ENCODE results near the gene WASHC1.
"Not testable (repeated sequence)": the region's sequence is repeated elsewhere in the genome, so short reads cannot be mapped to it uniquely, and the experiment has no call there.

The WASHC1 gene, protein sequence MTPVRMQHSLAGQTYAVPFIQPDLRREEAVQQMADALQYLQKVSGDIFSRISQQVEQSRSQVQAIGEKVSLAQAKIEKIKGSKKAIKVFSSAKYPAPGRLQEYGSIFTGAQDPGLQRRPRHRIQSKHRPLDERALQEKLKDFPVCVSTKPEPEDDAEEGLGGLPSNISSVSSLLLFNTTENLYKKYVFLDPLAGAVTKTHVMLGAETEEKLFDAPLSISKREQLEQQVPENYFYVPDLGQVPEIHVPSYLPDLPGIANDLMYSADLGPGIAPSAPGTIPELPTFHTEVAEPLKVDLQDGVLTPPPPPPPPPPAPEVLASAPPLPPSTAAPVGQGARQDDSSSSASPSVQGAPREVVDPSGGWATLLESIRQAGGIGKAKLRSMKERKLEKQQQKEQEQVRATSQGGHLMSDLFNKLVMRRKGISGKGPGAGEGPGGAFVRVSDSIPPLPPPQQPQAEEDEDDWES

DNA sequence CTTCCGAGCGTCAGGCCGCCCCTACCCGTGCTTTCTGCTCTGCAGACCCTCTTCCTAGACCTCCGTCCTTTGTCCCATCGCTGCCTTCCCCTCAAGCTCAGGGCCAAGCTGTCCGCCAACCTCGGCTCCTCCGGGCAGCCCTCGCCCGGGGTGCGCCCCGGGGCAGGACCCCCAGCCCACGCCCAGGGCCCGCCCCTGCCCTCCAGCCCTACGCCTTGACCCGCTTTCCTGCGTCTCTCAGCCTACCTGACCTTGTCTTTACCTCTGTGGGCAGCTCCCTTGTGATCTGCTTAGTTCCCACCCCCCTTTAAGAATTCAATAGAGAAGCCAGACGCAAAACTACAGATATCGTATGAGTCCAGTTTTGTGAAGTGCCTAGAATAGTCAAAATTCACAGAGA lies at the start of gene WASHC1:
Gene WASHC1 (minus strand): TSS at position 101 of the 400 bp plus-strand sequence. CDS start 4,457 bp downstream, outside the sequence.
- DNase-seq = not testable (repeated sequence)

DNA sequence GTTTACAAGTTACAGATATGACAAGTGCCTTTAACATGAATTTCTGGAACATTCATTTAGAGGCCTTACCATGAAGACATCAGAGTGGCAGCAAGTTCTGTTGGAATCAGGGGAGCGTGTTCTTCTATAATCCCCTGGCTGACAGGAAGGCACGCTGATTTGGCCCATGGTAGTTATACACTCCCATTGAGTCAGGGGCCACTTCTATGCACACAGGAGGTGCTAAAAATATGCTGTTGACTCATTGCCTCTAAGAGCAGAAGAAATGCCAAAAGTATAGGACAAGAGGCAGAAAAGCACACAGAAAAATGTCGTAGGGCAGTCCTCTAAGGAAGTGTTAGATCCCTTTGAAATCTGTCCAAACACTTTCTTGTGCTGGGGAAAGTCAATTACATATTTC lies 49.1 kb upstream of the WASHC1 start:
- not testable (repeated sequence) for DNase-seq

DNA sequence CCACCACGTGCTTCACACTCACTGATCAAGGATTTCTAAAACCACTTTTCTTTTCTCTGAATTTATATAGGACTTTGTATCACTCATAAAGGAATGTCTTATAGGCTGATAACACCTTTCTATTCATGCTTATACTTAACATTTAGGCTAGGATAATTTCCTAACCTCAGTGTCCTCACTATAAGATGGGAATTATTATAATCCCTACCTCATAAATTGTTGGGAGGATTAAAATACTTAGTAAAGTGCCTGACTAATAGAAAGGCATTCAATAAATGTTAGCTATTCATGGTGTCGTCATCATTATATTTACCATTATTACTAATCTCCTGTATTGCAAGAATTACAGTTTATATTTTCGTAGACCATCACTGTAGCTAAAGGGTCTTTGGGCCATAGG lies 47.1 kb upstream of the WASHC1 start:
- not testable (repeated sequence) for DNase-seq

DNA sequence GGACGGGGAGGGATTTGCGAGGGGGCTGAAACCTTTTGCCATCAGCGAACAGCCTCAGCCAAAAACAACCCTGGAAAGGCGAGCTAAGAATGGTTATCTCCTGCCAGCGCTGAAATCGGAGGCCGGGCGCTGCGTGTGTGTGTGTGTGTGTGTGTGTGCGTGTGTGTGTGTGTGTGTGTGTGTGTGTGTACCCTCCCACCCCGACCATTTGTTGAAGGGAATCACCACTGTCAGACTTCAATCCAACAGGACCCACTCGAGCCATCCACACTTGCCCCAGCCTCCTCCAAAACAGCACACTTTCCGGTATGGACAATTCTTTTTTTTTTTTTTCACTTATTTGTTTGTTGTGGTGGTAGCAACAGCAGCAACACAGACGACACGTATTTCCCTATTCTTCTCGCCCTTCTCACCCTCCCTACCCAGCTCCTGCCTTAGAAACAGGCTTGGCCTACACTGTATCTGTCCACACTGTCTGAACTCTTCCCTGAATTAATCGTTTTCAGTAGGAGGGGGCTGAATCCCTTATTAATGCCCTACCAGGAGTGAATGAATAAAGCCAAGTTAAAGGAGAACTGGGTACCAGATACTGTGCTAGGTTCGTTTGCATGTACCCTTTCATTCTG lies 44.8 kb upstream of the WASHC1 start:
- not testable (repeated sequence) for DNase-seq

DNA sequence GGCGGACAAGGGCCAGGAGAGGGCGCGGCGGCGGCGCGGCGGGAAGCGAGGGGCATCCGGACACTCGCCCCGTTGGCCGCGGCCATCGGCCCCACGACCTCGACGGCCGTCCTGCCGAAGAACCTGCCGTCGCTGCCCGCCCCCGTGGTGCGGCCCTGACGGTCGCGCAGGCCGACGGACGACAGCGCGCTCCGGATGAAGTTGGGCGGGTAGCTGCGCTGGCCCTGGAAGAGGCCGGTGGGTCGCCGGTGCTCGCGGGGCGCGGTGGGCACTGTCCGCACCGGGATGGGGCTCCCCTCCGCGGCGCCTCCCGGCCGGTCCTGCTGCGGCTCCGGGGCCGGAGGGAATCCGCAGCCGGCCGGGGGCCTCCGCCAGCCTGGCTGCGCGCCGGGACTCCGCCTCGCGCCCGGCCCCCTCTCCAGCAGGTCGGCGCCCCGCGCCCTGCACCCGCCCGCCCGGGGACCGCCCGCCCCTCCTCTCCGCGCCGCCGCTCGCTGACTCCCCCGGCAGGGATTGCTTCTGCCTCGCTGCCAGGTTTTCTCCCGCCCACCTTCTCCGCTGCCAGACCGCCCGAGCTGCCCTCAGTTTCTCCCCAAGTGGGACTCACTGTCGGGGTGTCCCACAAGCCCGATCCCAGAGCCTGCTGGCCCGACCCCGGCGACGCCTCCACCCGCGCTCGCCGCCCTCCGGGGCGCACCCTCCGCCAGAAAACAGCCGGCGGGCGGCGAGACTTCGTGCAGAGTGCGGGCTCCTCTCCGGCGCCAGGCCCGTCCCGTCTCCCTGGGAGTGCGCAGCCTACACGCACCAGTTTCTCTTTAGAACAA lies 44.0 kb upstream of the WASHC1 start:
- peak; percentile 2 to 7 for DNase-seq

DNA sequence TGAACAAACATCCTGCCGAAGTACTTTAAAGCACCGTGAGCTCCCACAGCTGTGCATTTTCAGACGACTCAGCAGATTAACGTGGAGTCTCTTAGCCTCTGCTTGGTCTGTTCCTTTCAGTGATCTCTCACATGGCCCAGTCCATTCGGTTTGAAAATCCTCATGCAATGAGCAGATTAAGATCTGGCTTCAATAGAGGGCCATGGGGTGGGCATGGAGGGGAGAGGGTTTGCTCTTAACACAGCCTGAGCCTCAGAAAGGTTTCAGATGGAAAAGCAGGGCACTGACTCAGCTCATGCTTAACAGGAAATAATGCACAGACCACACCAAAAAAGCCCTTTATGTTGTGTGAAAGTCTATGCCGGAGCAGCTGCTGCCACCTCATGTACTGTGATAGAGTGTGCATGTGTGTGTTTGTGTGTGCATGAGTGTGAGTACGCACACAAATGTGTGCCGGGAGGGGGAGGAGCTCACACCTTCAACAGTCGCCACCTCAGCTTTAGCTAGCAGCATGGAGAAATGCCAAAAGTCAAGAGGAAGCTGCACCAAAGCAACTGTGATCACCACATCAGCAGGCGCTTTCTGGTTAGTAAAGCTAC lies 33.9 kb upstream of the WASHC1 start:
- DNase-seq = peak; percentile 6 to 51

DNA sequence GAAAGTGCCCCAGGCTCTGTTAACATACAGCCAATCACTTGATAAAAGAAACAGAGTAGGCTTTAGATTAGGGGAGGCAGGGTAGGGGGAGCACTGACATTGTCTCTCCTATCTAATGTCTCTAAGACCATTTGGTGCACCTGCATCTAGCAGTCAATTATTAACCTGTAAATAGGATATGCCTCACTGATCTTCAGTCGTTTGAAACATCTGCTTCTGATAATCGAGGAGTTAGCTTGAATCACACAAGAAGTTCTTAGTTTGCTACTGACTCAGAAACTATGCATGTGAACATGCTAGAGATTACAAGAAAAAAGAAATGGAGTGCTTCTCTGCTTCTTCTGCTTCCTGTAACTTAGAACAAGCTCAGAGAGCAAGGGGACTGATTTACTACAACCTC lies 23.4 kb upstream of the WASHC1 start:
- not testable (repeated sequence) for DNase-seq

DNA sequence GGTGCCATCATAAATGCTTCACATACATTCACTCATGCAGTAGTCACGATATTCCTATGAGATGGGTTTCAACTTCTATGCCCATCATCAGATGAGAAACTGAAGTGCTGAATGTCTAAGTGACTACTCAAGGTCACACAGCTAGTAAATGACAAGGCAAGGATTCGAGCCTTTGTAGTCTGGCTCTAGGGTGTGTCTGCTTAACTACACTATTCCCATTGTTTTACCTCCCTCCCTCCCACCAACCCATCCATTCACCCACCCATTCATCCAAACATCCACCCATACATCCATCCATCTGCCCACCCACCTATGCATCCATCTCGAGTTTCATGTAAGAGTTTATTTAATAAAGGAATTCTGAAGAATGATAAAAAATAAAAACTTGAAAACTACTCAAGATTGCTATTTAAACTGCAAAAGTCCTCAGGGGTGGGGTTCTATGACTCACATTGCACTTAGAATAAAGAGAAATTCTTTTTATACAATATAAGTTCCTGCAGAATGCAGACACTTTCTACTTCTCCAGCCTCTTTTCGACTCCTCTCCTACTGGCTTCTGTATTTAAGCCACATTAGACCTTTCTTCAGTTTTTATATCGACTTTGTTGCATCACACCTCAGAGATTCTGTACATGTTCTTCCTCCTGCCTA lies 19.1 kb upstream of the WASHC1 start:
- DNase-seq = not testable (repeated sequence)

DNA sequence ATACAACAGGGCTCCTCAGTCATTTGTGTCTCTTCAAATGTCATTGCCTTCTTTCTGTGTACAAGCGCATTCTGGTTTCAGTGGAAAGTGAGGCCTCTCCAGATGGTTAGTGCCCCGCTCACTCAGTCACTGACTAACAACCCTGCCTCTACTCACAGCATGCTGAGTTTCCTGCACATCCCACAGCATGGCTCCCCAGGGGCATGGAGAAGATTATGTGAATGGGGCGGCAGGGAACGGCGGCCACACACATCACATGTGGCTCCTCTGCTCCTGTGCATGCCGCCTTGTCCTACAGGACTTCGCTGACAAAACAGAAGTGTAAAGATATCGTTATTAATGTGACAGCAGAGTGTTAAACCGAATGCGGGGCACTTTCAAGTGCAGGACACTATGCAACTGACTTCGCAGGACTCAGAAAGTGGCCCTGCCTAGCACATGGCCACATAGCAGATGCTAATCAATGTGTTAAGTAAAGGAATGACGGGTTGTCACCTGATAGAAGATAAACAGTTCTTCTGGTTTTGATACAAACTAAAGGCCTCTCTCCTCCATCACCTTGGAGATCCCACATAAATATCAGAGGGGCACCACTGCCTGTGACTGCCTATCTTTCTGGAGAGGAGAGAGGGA lies 17.5 kb upstream of the WASHC1 start:
- DNase-seq = not testable (repeated sequence)

DNA sequence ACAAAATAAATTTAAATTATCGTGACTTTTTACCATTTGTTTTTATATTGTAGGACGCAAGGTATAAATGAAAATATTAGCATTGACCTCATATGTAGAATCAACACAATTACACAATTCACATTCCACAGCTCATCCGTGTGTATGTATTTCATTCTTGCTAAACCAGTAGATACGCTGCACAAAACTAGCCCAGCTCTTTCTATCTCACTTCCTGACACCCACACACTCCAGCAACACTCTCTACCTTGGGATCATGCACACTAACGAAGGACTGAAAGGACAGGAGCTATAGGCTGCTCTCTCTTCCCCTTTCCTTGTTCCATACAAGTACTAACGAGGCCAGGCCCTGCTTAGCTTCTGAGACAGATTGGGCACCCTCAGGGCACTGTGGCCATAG lies 16.9 kb upstream of the WASHC1 start:
- not testable (repeated sequence) for DNase-seq

DNA sequence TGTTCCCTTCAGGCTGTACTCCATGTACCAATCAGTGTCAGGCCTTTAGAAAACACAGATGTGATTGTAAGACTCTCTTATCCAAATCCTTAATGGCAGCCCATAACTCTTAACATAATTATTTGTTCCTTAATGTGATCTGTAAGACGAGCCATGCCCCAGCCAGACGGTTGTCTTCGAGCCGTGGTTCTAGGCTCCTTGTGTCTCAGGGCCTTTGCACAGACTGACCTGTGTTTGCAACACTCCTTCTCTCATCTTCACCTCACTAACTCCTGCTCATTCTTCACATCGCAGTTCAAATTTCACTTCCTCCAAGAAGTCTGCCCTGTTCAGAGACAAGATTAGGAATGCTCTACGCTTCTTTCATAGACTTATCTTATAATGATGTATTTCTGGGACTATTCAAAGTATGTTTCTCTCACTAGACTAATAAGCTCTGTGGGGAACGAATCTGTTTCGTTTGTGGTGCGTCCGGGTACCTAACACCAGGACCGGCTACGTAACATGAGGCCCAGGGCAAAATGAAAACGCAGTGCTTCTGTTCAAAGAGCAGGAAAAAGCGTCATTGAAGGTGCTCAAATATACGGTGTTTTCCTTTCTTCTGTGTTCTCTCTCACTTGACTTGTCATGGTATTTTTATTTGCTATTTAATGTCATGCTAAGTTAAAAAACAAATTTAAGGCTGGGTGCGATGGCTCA lies 16.1 kb upstream of the WASHC1 start:
- not testable (repeated sequence) for DNase-seq

DNA sequence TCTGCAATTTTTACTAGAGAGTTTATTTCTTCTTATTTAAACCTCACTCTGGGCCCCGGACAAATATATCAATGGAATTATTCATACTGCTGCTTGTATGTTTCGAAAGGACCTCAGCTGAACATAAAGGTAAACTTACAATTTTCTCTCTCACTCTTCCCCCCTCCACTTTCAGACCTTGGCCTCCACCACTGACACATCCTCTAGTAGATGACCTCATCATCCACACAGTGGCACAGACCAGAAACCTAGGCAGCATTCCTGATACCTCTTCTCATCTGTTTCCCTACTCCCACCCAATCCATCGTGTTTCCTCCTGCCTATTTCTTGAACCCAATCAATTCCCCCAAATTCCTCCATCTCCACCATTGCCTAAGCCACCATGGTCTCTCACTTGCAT lies 15.2 kb upstream of the WASHC1 start:
- DNase-seq = not testable (repeated sequence)

DNA sequence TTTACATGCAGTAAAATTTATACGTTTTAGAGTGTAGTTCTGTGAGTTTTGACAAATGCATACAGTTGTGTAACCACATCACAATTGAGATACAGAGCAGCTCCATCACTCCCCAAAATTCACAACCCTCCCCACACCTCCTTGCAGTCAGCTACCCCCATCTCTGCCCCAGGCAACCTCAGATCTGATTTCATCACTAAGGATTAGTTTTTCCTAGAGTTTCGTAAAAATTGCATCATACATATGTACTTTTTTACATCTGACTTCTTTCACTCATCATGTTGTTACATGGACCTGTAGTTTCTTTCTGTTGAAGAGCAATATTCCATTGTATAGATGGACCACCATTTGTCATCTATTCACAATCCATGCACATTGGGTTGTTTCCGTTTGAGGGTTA lies 14.4 kb upstream of the WASHC1 start:
- DNase-seq = not testable (repeated sequence)

DNA sequence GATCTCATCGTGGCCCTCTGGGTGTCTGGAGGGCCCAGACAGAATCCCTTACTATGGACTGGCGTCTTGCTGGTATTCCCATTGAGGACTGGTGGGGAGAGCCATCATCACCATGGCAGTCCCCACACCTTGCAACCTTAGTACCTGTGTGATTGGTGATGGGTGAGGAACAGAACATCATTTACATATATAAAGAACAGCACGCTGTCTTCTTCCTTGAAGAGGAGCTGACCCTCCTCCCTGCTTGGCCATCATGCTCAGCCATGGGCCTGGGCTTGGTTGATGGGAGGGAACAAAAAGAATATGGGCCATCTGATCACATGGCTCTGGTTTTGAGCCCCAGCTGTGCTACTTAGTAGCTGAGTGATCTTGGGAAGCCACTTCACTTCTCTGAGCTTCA lies 13.9 kb upstream of the WASHC1 start:
- not testable (repeated sequence) for DNase-seq

DNA sequence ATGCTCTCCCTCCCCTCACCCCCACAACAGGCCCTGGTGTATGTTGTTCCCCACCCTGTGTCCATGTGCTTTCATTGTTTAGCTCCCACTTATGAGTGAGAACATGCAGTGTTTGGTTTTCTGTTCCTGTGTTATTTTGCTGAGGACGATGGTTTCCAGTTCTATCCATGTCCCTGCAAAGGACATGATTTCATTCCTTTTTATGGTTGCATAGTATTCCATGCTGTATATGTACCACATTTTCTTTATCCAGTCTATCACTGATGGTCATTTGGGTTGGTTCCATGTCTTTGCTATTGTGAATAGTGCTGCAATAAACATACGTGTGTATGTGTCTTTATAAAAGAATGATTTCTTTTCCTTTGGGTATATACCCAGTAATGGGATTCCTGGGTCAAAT lies 12.6 kb upstream of the WASHC1 start:
- not testable (repeated sequence) for DNase-seq

DNA sequence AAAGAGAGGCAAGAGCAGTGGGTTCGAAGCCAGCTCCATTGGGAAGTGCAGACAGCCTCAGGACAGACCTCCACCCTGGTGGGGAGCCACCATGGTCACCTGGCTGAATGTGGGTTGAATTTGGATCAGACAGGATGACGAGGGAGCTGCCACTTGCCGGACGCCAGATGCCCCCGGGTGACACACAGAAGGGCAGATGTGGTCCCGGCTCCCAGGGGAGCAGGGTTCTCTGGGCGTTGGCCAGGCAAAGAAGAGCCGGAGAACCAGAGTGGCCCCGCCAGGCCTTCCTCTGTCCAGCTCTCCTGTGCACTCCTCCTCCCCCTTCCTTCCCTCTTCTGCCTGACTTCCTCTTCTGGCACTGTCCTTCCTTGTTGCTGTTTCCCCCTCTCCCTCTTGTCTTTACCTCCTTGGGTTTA lies 12.0 kb upstream of the WASHC1 start:
- not testable (repeated sequence) for DNase-seq

DNA sequence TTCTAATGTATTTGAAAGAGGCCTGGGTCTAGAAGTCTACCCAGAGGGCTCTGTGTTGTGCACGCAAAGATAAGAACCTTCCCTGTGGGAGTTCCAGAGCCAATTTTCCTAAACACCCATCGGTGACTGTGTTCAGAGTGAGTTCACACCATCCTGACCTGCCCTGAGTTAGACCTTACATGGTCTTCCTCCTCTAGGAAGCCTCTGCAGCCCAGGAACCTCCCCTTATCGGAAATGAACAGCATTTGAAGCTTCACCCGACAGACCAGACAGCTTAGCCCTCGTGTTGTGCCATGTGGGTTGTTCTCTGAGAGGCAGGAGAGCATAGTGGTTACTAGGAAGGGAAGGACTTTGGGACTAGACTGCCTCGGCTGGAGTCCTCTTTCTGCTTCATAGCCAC lies 3.1 kb upstream of the WASHC1 start:
- not testable (repeated sequence) for DNase-seq

DNA sequence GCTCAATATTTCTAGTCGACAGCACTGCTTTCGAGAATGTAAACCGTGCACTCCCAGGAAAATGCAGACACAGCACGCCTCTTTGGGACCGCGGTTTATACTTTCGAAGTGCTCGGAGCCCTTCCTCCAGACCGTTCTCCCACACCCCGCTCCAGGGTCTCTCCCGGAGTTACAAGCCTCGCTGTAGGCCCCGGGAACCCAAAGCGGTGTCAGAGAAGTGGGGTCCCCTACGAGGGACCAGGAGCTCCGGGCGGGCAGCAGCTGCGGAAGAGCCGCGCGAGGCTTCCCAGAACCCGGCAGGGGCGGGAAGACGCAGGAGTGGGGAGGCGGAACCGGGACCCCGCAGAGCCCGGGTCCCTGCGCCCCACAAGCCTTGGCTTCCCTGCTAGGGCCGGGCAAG lies 481 bp downstream of the WASHC1 start:
- DNase-seq = not testable (repeated sequence)

DNA sequence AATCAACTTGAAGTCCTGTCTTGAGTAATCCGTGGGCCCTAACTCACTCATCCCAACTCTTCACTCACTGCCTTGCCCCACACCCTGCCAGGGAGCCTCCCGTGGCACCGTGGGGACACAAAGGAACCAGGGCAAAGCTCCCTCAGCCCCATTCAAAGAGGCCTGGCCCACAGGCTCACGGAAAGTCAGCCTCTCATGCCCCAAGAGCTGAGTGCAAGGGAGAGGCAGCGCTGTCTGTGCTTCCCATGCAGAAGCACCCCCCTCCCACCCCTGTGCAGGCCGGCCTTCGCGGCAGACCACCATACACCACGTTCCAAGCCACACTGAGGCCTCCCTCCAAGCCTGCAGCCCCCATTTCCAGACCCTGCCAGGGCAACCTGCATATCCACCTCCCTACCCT lies 7.6 kb downstream of the WASHC1 start:
- DNase-seq = not testable (repeated sequence)

DNA sequence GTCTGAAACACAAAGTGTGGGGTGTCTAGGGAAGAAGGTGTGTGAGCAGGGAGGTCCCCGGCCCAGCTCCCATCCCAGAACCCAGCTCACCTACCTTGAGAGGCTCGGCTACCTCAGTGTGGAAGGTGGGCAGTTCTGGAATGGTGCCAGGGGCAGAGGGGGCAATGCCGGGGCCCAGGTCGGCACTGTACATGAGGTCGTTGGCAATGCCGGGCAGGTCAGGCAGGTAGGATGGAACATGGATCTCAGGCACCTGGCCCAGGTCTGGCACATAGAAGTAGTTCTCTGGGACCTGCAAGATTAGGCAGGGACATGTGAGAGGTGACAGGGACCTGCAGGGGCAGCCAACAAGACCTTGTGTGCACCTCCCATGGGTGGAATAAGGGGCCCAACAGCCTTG lies 12.4 kb downstream of the WASHC1 start:
- not testable (repeated sequence) for DNase-seq
